HG03342 (cell line): ENCODE data around the gene SLC25A22.
A peak's percentile ranks its signal among the peaks of the same experiment; 100 is the strongest.

Experiments used
- ATAC-seq: cut with Tn5 transposase; IDR thresholded peaks from one replicate; pipeline ENCODE4 v1.9.1; 2021; ENCODE audit warnings: mild to moderate bottlenecking, moderate library complexity; ENCODE audit not compliant: unreplicated experiment

SLC25A22 gene

GRCh38 chr11:798093-798713 is at the start of gene SLC25A22:
TSS of gene SLC25A22 (minus strand) at chr11:798281. CDS start at chr11:795006, 3,275 bp downstream.
- ATAC-seq = peak; percentile 58

GRCh38 chr11:847876-848275 is 49.8 kb upstream of the SLC25A22 start:
- ATAC-seq = no peak

- ATAC-seq = no peak
These were observed 48.5 kb upstream of the SLC25A22 start for GRCh38 chr11:846496-847098.

- no peak for ATAC-seq
These were observed 47.9 kb upstream of the SLC25A22 start for GRCh38 chr11:845872-846495.

GRCh38 chr11:844693-845644 is 46.9 kb upstream of the SLC25A22 start:
- ATAC-seq = no peak

GRCh38 chr11:843818-844692 is 46.0 kb upstream of the SLC25A22 start:
- ATAC-seq = no peak

GRCh38 chr11:843086-843734 is 45.1 kb upstream of the SLC25A22 start:
- ATAC-seq = no peak

- peak; percentile 54 for ATAC-seq
These were observed 44.4 kb upstream of the SLC25A22 start, which contains the start of the genes POLR2L and TSPAN4 for GRCh38 chr11:842370-843002. TSS of gene POLR2L (minus strand) at chr11:842529. CDS start at chr11:842508, 21 bp downstream. TSS of gene TSPAN4 (plus strand) at chr11:842852. CDS start at chr11:850305, 7,453 bp downstream.

- no peak for ATAC-seq
These were observed 43.9 kb upstream of the SLC25A22 start for GRCh38 chr11:841981-842369.

GRCh38 chr11:839875-840617 is 42.0 kb upstream of the SLC25A22 start:
- no peak for ATAC-seq

- no peak for ATAC-seq
These were observed 41.2 kb upstream of the SLC25A22 start for GRCh38 chr11:839280-839623.

GRCh38 chr11:838441-839279 is 40.6 kb upstream of the SLC25A22 start:
- no peak for ATAC-seq

- ATAC-seq = no peak
These were observed 39.9 kb upstream of the SLC25A22 start for GRCh38 chr11:837990-838307.

GRCh38 chr11:837189-837989 is 39.3 kb upstream of the SLC25A22 start:
- ATAC-seq = no peak

GRCh38 chr11:836700-837099 is 38.6 kb upstream of the SLC25A22 start:
- no peak for ATAC-seq

GRCh38 chr11:836274-836673 is 38.2 kb upstream of the SLC25A22 start:
- ATAC-seq = no peak
